K562 (cell line): Measurements from ENCODE around the gene EPN2. TPM values are rescaled to one million over a fixed set of nuclear protein-coding genes. Genes with fewer than 3 reads are reported as not detected.

ENCODE experiments used
- ATAC-seq: fragments of 200-7000 bp; cut with Tn5 transposase; 3 replicates; pipeline ENCODE4 v1.9.1; 2020; ENCODE audit warnings: moderate library complexity
- BruUV-seq: library from RNA; stranded (reverse); fragments of 400-500 nt; replicated peaks from 2 replicates; lab custom pipeline; 2021; lab: Mats Ljungman, UMichigan
- CTCF ChIA-PET: fragments of 300-600 bp; formaldehyde crosslinking; extraction: SDS; loops from one replicate; lab custom pipeline; 2021; ENCODE audit warnings: low intra/inter-chr PET ratio; lab: Yijun Ruan, JAX
- POLR2A ChIA-PET: fragments of 300-600, 350-650 bp; sonication (Branson Sonifier 250); formaldehyde crosslinking; extraction: SDS; loops from one replicate; lab custom pipeline; 2021; ENCODE audit warnings: antibody characterized with exemption, inconsistent platforms; lab: Yijun Ruan, JAX
- DNase-seq, 4 experiments: peaks; one replicate each; pipeline versions ENCODE4 v3.0.0 to v3.0.0-alpha.2; 2011 to 2018; ENCODE audit warnings: low spot score in 3 of 4, mixed read lengths in 3 of 4; ENCODE audit errors: extremely low read depth in 1 of 4
- FAIRE-seq: peaks from 2 replicates; lab custom pipeline; 2011; peaks lifted over from hg19 to GRCh38; lab: Jason Lieb, UNC
- H2AFZ ChIP-seq: 2 replicates; pipeline ENCODE4 v1.6.0; 2011; ENCODE audit warnings: low read depth, low read length, control low read depth, inconsistent platforms
- H3K27ac ChIP-seq: fragments of 200-600 bp; 3 replicates; pipeline ENCODE4 v1.8.0; 2011; ENCODE audit warnings: low read depth, mild to moderate bottlenecking, control low read depth, inconsistent platforms, low read length, moderate library complexity, mixed read lengths; ENCODE audit errors: extremely low read depth
- H3K27me3 ChIP-seq, 2 experiments: fragments of 300-600 bp in 1 of 2; 2 replicates in 1 of 2; 3 replicates in 1 of 2; pipeline versions ENCODE4 v1.6.0 to v1.8.0; 2011; ENCODE audit warnings: inconsistent platforms in 2 of 2, low read length in 2 of 2, mild to moderate bottlenecking in 1 of 2, mixed read lengths in 1 of 2, moderate library complexity in 1 of 2; ENCODE audit not compliant: control insufficient read depth in 2 of 2, insufficient read depth in 2 of 2
- H3K36me3 ChIP-seq: fragments of 300-600 bp; 3 replicates; pipeline ENCODE4 v1.8.0; 2011; ENCODE audit warnings: mild to moderate bottlenecking, low read length, inconsistent platforms; ENCODE audit not compliant: control insufficient read depth, insufficient read depth
- H3K4me1 ChIP-seq, 2 experiments: fragments of 200-600 bp in 1 of 2; replicated peaks in 1 of 2; 2 replicates in 1 of 2; 3 replicates in 1 of 2; pipeline versions ENCODE4 v1.5.1 to v1.8.0; 2011; ENCODE audit warnings: inconsistent platforms in 2 of 2, low read length in 2 of 2, mild to moderate bottlenecking in 1 of 2, mixed read lengths in 1 of 2, moderate library complexity in 1 of 2; ENCODE audit not compliant: control insufficient read depth in 2 of 2, insufficient read depth in 2 of 2
- H3K4me2 ChIP-seq: 2 replicates; pipeline ENCODE4 v1.6.1; 2011; ENCODE audit warnings: low read length, control low read depth, inconsistent platforms, mixed read lengths; ENCODE audit not compliant: insufficient read depth
- H3K4me3 ChIP-seq: fragments of 200-600 bp; sonication (generic), shearing (Covaris generic); 2 replicates; pipeline ENCODE4 v1.5.1; 2016; ENCODE audit warnings: control low read depth, inconsistent platforms
- H3K79me2 ChIP-seq: fragments of 200-600 bp; 3 replicates; pipeline ENCODE4 v1.8.0; 2011; ENCODE audit warnings: low read length, inconsistent platforms; ENCODE audit not compliant: control insufficient read depth, insufficient read depth
- H3K9ac ChIP-seq, 2 experiments: 2 replicates each; pipeline versions ENCODE4 v1.6.0 to v1.6.1; 2011; ENCODE audit warnings: low read depth in 2 of 2, low read length in 2 of 2, control low read depth in 1 of 2, inconsistent platforms in 1 of 2, mild to moderate bottlenecking in 1 of 2, mixed read lengths in 1 of 2; ENCODE audit not compliant: insufficient read depth in 1 of 2
- H3K9me1 ChIP-seq: one replicate; pipeline ENCODE4 v1.6.0; 2011; ENCODE audit warnings: inconsistent platforms, mild to moderate bottlenecking, low read length, moderate library complexity; ENCODE audit not compliant: control insufficient read depth, insufficient read depth
- H3K9me3 ChIP-seq: replicated peaks from 2 replicates; pipeline ENCODE4 v1.5.1; 2011; ENCODE audit warnings: low read depth, low read length, inconsistent platforms; ENCODE audit not compliant: control insufficient read depth, insufficient read depth
- H4K20me1 ChIP-seq: replicated peaks from 2 replicates; pipeline ENCODE4 v1.6.1; 2011; ENCODE audit warnings: low read length, inconsistent platforms, mixed read lengths; ENCODE audit not compliant: control insufficient read depth, insufficient read depth
- BCOR ChIP-seq: fragments of 450-650 bp; IDR thresholded peaks from 2 replicates; pipeline ENCODE4 v1.6.1; 2016
- POLR2G ChIP-seq: fragments of 200-400 bp; formaldehyde crosslinking; IDR thresholded peaks from 2 replicates; pipeline ENCODE4 v1.6.1; 2017; ENCODE audit warnings: low read depth, mild to moderate bottlenecking, antibody characterized with exemption, low read length, moderate library complexity
- THRA ChIP-seq: fragments of 450-650 bp; IDR thresholded peaks from 2 replicates; pipeline ENCODE4 v1.6.1; 2017; ENCODE audit warnings: mild to moderate bottlenecking, moderate library complexity
- XRCC4 ChIP-seq: IDR thresholded peaks from one replicate; pipeline ENCODE4 v1.6.1; 2011; ENCODE audit not compliant: insufficient read depth, insufficient read length; ENCODE audit errors: extremely low read depth
- WGBS: fragments of 100-300 bp; shearing (Covaris generic); methylation state at CpG from one replicate; pipeline ENCODE4 v1.1.6; 2016; ENCODE audit warnings: low coverage, mixed read lengths; ENCODE audit not compliant: insufficient coverage; ENCODE audit errors: missing lambda C conversion rate; 5-methylcytosine and 5-hydroxymethylcytosine counted together
- in situ Hi-C: fragments of 300-500 bp; cut with MboI; formaldehyde crosslinking; loops from 4 replicates; pipeline ENCODE4 v1.15.0; 2018; ENCODE audit warnings: inconsistent platforms, mixed read lengths
- intact Hi-C: fragments of 100-400 bp; cut with micrococcal nuclease; formaldehyde crosslinking; loops from 2 replicates; pipeline ENCODE4 v1.14.2; 2022
- polyA plus RNA-seq, 8 experiments: library from polyadenylated mRNA; depleted of rRNA in 4 of 8; stranded (reverse) in 5 of 8; unstranded in 3 of 8; fragments of >200 nt; fragmentation: Nextera tagmentation in 2 of 8; fragmentation: Illumina TruSeq in 1 of 8; extraction: Ambion mirVana in 2 of 8; extraction: Trizol in 1 of 8; gene quantifications; 2 replicates each; pipeline versions ENCODE4 v1.2.1 to v1.2.3, GENCODE V29; 2011 to 2014; ENCODE audit warnings: inconsistent platforms in 1 of 8, missing spikeins in 1 of 8
- total RNA-seq, 7 experiments: library from RNA; depleted of rRNA in 6 of 7; stranded (reverse); fragments of >200 nt in 6 of 7; fragmentation: Illumina TruSeq in 2 of 7; extraction: Trizol in 2 of 7; gene quantifications; 2 replicates each; pipeline versions ENCODE4 v1.2.1 to v1.2.3, GENCODE V29; 2011 to 2021; ENCODE audit warnings: low replicate concordance in 1 of 7

Gene EPN2
- total and polyA plus RNA-seq, 9 of the 15 experiments (the other 6 are each of a cell fraction or from before 2014, with no cell fraction given): 1.0 to 12.9 (median 8.9) TPM

GRCh38 chr17:19342611-19343255 lies 105.6 kb downstream of the EPN2 start:
- ChIA-PET POLR2A (interaction anchor here (1.2 kb wide), 1 partner anchor 12 kb away, joined by 3 read pairs; no protein-coding TSS in a partner anchor), CTCF (no interaction called here)
- peak; percentile 13; the same call in 1 of the 2 replicates for TF ChIP-seq POLR2G
- TF ChIP-seq THRA: no peak
- no peak overlapping the region for H3K27ac ChIP-seq
- H3K9me1 ChIP-seq: no peaks in the 10 kb centered on the region
- ATAC-seq (no peak), FAIRE-seq (no peak), DNase-seq (no peak)
- H3K79me2 ChIP-seq: no peaks in the 10 kb centered on the region
- H3K27me3 ChIP-seq: no peaks in the 10 kb centered on the region
- H3K9me3 ChIP-seq: no peaks in the 10 kb centered on the region
- 75% methylated on average over 4 of the region's 7 CpGs for WGBS
- H3K4me2 ChIP-seq: no peak overlapping the region
- H3K4me1 ChIP-seq: peaks cover 21 to 43% of the 10 kb centered on the region in 2 experiments
- H3K9ac ChIP-seq: no peak overlapping the region
- BruUV-seq: no TSS peak
- H3K4me3 ChIP-seq: no peak overlapping the region
- in situ Hi-C loops: no loop called here
- no peak overlapping the region for H2AFZ ChIP-seq
- no peaks in the 10 kb centered on the region for H3K36me3 ChIP-seq
- no peaks in the 10 kb centered on the region; the same call in 1 of the 2 replicates for H4K20me1 ChIP-seq
- intact Hi-C loops: no loop called here

- intact Hi-C loops: no loop called here
- 74% methylated on average over 5 of the region's 7 CpGs for WGBS
- no peak for ATAC-seq
Measured at GRCh38 chr17:19343256-19343630, 106.1 kb downstream of the EPN2 start.

More at GRCh38 chr17:19343256-19343630, 106.1 kb downstream of the EPN2 start:
- TF ChIP-seq XRCC4 (no peak), BCOR (peak; percentile 68)
- H3K9ac ChIP-seq: no peak overlapping the region
- CTCF ChIA-PET: no interaction called here
- DNase-seq (no peak), FAIRE-seq (no peak)
- H3K9me1 ChIP-seq: no peaks in the 10 kb centered on the region
- no peaks in the 10 kb centered on the region for H3K36me3 ChIP-seq
- H3K4me1 ChIP-seq: peaks cover 22 to 47% of the 10 kb centered on the region in 2 experiments
- H3K9me3 ChIP-seq: no peaks in the 10 kb centered on the region
- no peaks in the 10 kb centered on the region for H3K27me3 ChIP-seq
- H3K79me2 ChIP-seq: no peaks in the 10 kb centered on the region
- no peak overlapping the region for H3K4me3 ChIP-seq
- POLR2A ChIA-PET: interaction anchor here (1.2 kb wide), 1 partner anchor 12 kb away, joined by 3 read pairs; no protein-coding TSS in a partner anchor
- BruUV-seq: no TSS peak
- H3K4me2 ChIP-seq: no peak overlapping the region
- no peak overlapping the region for H3K27ac ChIP-seq
- in situ Hi-C loops: no loop called here
- H2AFZ ChIP-seq: no peak overlapping the region
- no peaks in the 10 kb centered on the region; the same call in 1 of the 2 replicates for H4K20me1 ChIP-seq
